Stimulated activated memory B cell treated with anti-CD40 and anti-IgM and Interleukin-4, amounts not matched to agents 10 μg/mL and 1 μg/mL and 100 μg/mL, for 72 hours (primary cell): Measurements from ENCODE around the gene ANKRD13D.

Experiments
- ATAC-seq: fragments of 150-1000 bp; cut with Tn5 transposase; 2 replicates; pipeline ENCODE4 v1.10.0; 2021
- H3K27ac Mint-ChIP-seq: one replicate; pipeline ENCODE4 v1.8.0; 2022; ENCODE audit warnings: mild to moderate bottlenecking, mixed read lengths
- H3K27me3 Mint-ChIP-seq: one replicate; pipeline ENCODE4 v1.8.0; 2022; ENCODE audit warnings: mixed read lengths
- H3K36me3 Mint-ChIP-seq: one replicate; pipeline ENCODE4 v1.8.0; 2022; ENCODE audit warnings: mixed read lengths
- H3K4me1 Mint-ChIP-seq: one replicate; pipeline ENCODE4 v1.8.0; 2022; ENCODE audit warnings: mixed read lengths
- H3K4me3 Mint-ChIP-seq: one replicate; pipeline ENCODE4 v1.8.0; 2022; ENCODE audit warnings: mild to moderate bottlenecking, moderate library complexity, mixed read lengths
- H3K9me3 Mint-ChIP-seq: one replicate; pipeline ENCODE4 v1.8.0; 2022; ENCODE audit warnings: mixed read lengths

The ANKRD13D gene

DNA sequence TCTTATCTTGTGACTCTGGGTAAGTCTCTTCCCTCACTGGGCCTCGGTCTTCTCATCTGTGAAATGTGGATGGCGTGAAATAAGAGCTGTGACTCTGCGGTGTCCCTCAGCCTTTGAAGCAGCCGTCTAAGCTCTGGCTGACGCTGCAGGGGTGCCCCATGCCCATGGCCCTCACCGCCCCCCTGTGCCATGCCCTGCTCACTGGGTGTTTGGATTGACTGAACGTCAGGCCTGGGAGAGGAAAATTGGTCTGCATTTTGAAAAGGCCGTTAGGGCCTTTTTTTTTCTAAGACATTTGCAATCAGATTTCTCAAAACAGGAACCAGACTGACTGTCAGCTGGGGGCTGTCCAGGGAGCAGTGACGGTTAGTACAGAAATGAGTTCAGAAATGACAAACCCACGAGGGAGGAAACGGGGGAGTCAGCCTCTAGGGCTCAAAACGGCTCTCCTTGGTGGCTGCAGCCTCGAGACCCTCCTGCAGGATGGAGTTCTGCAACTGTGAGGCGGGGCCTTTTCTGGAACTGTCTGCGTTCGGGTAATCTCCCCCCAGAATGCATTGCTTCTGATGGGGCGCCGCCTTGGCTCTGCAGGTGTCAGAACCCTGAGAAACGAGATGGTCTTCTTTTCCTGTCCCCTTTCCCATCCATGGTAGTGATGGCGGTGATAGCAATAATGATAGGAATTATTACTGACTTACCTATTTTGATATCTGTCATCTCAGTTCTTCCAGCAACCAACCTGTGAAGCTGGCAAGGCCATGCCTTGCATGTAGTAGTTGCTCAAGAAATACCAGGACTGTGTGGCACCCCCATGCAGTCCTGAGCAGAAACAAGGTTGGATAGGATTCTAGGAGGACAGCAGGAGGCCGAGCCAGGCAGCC lies 20.8 kb upstream of the ANKRD13D start:
- ATAC-seq, result peak; percentile 83
- peak overlapping the region; percentile 96 for H3K27ac Mint-ChIP-seq
- H3K27me3 Mint-ChIP-seq, result no peaks in the 10 kb centered on the region
- peaks cover 79% of the 10 kb centered on the region for H3K4me1 Mint-ChIP-seq
- peaks cover 44% of the 10 kb centered on the region for H3K36me3 Mint-ChIP-seq
- H3K4me3 Mint-ChIP-seq, result peak overlapping the region; percentile 93
- H3K9me3 Mint-ChIP-seq, result no peaks in the 10 kb centered on the region

DNA sequence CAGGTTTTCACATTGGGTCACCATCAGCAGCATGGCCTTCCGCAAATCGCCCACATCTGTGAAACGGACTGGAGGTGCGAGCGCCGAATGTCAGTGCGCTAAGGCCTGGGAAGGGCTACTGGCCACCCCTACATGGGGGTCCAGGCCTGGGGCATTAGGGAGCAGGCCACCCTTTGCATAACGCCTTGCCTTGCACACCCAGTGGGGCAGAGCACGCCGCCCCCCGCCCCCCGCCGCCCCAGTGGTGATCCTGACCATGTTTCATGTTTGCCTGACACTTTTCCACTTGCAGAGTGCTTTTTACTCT lies 20.2 kb upstream of the ANKRD13D start:
- Mint-ChIP-seq H3K27ac (peak overlapping the region; percentile 96), H3K36me3 (peaks cover 44% of the 10 kb centered on the region), H3K27me3 (no peaks in the 10 kb centered on the region), H3K4me3 (peak overlapping the region; percentile 93), H3K9me3 (no peaks in the 10 kb centered on the region), H3K4me1 (peaks cover 83% of the 10 kb centered on the region)
- ATAC-seq, result no peak

DNA sequence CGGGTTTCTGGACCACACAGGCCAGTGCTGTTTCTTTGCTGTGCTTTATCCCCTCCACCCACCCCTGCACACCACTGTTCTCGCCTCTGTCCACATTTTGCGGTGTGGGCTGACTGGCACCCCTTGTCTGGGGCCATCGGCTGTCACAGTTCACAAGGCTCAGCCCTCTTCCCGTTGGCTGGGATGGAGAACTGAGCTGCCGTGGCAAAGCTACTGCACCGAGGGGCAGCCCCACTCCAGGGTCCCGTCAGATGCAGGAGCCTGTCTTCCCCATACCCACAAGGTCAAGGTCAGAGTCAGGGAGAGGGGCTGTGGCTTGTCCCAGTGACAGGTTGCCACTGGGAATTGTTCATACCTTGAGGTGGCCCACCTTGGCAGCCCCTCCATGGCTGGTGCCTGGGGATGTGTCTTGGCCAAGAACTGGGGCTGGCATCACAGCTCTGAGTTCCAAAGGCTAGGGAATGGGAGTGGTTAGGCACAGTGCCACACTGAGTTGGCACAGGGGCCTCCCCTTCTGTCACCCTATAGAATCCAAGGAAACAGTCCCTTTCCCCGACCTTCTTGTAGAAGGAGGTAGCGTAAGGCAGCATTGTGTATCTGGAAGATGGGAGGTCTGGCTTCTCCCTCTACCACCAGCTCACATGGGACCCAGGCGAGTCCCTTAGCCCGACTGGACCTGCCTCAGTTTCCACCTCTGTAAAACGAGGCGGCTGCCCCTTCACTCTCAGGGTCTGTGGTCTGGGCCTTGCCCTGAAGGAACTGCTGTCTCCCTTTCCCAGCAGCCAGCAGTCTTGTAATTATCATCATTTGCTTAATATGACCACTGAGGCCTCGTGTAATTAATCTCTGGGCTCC lies 19.5 kb upstream of the ANKRD13D start:
- peak overlapping the region; percentile 96 for H3K27ac Mint-ChIP-seq
- peaks cover 83% of the 10 kb centered on the region for H3K4me1 Mint-ChIP-seq
- H3K4me3 Mint-ChIP-seq, result peak overlapping the region; percentile 93
- H3K27me3 Mint-ChIP-seq, result no peaks in the 10 kb centered on the region
- peaks cover 48% of the 10 kb centered on the region for H3K36me3 Mint-ChIP-seq
- no peak for ATAC-seq
- no peaks in the 10 kb centered on the region for H3K9me3 Mint-ChIP-seq

DNA sequence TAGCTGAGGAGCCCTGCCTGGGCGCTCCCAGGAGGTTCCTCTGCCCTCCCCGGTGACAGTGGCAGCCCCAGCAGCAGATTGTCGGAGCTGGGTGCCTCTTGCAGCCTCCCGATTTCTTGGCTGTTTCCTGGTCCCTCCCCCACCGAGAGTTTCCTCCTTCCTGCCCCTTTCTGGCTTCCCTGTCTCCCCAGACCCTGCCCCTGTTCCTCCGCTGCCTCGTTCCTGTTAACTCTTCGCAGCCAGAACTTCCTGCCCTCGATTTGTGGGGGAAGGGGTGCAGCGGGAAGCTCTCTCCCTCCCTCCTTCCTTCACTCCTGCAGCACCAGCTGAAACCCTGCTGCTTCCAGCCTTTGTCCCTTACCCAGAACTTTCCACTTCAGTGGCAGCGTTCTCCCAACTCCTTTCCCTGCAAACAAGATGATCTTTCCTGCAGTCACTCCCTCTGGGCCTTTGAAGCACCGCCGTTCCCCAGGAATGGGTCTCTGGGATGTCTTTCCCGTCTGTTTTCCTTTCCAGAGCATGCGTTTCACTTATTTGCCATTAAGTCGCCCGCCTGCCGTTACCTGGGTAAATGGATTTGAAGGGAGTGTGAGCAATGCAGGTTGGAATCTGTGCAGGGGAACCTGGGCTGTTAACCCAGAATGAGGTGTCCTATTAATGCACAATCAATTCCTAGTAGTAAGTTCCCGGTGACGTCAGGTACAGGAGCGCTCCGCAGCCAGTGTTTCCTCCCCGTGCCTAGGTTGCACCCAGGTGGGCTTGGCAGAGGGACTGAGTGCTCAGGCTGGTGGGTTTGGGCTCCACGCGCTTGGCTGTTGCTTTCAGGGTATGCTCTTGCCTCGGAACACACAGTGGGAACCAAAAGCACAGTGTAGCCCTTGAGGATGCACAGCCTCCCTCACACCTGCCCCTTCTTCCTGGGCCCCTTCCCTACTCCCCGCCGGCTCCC lies 18.6 kb upstream of the ANKRD13D start:
- Mint-ChIP-seq H3K4me1 (peaks cover 85% of the 10 kb centered on the region), H3K9me3 (no peaks in the 10 kb centered on the region), H3K36me3 (peaks cover 54% of the 10 kb centered on the region), H3K27me3 (no peaks in the 10 kb centered on the region), H3K4me3 (peak overlapping the region; percentile 93), H3K27ac (peak overlapping the region; percentile 96)
- ATAC-seq, result no peak

DNA sequence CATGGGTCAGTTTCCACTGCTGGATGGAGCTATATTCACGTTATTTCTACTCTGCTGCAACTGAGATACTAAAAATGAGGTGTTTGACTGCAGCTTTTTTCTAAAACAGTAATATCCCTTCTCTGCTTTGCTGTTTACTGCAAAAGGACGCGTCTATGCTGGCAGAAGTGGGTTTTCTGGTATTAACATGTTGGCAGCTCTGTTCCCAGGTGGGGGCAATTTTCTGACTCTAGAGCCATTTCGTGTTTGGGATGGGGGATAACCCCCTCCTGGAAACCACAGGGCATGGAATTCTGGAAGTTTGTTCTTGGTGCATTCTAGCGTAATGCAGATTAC lies 17.9 kb upstream of the ANKRD13D start:
- ATAC-seq, result no peak
- H3K36me3 Mint-ChIP-seq, result peaks cover 60% of the 10 kb centered on the region
- H3K4me1 Mint-ChIP-seq, result peaks cover 85% of the 10 kb centered on the region
- peak overlapping the region; percentile 96 for H3K27ac Mint-ChIP-seq
- H3K9me3 Mint-ChIP-seq, result no peaks in the 10 kb centered on the region
- H3K27me3 Mint-ChIP-seq, result no peaks in the 10 kb centered on the region
- peak overlapping the region; percentile 93 for H3K4me3 Mint-ChIP-seq

DNA sequence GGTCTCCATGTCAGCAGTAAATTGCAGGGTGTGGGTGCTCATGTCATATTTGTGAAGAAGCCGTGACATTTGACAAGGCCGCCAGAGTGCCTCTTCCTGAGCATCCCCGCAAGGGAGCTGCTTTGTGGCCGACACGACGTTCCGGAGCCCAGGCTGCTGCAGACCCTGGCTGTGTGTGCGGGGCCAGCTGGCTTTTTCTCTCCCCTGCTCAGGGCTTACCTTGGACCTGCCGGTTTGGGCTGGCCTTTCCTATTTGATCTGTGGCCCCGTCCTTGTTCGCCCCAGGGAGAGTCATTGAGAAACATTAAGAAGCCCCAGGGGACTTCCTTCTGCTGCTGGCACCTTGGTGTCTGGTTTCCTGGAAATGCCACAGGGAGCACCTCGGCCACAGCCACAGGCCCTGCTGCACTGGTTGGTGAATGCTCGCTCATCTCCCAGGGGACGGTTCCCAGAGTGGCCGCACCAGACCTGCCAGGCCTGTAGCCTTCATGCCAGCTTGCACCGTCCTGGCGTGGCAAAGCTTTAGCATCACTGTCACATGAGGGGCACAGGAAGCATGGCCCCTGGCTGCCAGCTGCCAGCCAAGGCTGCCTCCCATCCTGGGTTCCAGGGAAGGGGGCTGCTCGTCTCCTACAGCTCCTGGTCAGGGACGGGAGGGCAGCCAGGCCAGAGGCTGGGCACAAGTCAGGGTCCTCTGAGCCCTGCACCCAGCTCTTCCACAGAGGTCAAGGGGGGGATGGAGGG lies 17.4 kb upstream of the ANKRD13D start:
- H3K27ac Mint-ChIP-seq, result peak overlapping the region; percentile 96
- H3K9me3 Mint-ChIP-seq, result no peaks in the 10 kb centered on the region
- peak overlapping the region; percentile 93 for H3K4me3 Mint-ChIP-seq
- H3K27me3 Mint-ChIP-seq, result no peaks in the 10 kb centered on the region
- peaks cover 65% of the 10 kb centered on the region for H3K36me3 Mint-ChIP-seq
- peaks cover 91% of the 10 kb centered on the region for H3K4me1 Mint-ChIP-seq
- peak; percentile 55 for ATAC-seq

DNA sequence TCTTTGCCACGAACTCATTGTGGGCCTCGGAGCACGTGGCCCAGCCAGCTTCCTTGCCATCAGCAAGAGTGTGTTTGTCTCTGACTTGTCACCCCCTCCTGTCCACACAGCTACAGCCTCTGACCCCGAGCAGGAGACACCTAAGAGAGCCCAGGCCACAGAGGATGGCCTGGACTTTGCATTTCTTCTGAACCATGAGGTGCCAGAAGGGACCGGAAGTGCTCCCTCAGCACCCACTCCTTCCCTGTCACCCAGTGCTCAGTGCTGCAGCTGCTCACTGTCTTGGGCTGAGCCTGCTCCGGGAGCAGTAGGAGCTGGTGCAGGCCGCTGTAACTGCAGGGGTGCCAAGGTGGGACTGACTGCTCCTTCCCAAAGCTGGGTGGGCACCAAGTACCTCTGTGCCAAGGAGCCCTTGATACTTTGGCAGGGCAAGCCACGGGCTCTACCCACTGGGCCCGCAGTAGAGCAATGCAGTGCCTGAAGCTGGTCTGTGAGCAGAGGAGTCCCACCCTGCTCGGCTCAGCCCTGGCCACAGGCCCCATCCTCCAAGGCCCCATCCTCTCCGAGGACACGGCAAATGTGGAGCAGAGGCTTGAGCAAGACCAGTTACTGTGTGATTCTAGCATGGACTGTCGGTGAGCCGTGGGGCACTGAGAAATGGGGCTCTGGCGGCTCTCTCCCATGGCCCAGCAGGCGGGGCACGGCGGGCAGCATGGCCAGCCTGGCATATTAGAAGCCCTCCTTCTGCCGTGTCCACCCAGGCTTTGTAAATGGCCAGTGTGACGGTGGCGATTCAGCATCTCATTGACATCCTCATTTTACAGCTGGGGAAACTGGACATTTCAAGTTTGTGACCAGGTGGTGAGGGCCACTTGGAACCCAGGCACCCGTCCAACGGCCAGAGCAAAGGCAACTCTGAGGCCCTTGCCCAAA lies 16.5 kb upstream of the ANKRD13D start:
- no peak for ATAC-seq
- Mint-ChIP-seq H3K4me3 (peak overlapping the region; percentile 93), H3K27me3 (no peaks in the 10 kb centered on the region), H3K4me1 (peaks cover 97% of the 10 kb centered on the region), H3K9me3 (no peaks in the 10 kb centered on the region), H3K27ac (peak overlapping the region; percentile 96), H3K36me3 (peaks cover 64% of the 10 kb centered on the region)

DNA sequence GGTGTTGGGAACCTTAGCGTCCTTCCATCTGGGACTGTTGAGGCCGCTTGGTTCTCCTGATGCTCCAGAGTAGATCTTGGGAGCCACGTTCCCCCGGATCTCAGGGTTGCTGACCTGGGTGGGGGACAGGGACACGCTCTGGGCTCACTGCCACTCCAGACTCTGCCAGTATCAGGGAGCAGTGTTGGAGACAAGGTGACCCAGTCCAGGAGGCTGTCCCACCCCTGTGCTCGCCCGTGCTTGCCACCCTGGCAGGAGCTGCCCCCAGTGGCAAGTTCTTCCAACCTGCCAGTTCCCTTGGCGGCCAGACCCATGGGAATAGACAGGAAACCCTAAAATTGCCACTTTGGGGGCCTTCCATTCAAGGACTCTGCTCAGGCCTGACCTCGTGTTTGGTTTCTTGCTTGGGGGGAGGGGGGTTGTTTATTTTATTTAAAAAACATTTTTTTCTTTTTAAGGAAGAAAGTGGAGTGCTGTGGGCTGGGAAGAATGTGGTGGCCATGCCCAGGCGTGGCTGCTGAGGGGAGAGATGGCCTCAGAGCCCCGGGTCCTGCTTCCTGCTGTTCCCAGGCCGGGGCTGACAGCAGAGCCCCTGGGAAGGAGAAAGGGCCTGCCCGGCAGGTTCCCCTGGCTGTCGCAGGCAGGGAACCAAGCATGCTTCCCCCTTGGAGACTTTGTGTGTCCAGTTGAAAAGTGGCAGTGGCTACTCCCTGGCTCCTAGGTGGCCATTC lies 15.7 kb upstream of the ANKRD13D start:
- Mint-ChIP-seq H3K36me3 (peaks cover 60% of the 10 kb centered on the region), H3K9me3 (no peaks in the 10 kb centered on the region), H3K27me3 (no peaks in the 10 kb centered on the region), H3K4me3 (peak overlapping the region; percentile 93), H3K4me1 (peaks cover 97% of the 10 kb centered on the region), H3K27ac (peak overlapping the region; percentile 96)
- no peak for ATAC-seq

DNA sequence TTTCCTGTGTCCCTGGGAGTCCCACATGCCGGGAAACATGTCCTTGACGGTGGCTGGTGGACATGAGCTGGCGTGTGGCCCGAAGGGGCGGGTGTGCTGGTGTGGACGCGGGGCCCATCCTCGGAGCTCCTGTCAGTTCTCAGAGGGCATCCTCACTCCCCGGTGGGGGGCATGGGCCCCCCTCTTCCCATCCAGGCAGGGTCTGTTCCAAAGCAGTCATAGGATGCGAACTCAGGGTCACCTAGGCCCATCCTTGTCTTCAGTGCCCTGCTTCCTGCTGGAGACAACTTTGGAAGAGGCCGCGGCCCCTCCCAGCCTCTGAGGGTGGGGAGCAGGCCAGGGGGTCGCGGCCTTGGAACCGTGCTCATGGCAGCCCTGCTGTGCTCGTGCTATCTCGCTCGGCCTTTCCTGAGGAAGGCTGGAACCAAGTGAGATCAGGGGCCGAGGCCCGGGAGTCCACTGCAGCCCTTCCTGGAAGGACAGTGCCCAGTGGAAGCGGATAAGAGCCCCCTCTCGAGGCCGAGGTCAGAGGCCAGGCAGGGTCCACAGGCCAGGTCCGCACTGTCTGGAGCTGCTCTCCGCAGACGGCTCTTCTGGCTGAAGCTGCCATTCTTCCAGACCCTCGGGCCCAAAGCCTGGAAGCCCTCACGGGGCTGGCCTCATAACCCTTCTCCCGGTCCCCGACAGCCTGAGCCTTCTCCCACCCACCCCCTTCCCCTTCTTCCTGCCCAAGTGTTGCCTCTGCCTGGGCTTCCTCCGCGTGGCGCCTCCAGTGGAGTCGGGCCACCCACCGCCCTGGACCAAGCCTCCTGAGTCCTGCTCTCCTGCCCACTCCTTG lies 14.1 kb upstream of the ANKRD13D start:
- H3K36me3 Mint-ChIP-seq, result peaks cover 62% of the 10 kb centered on the region

DNA sequence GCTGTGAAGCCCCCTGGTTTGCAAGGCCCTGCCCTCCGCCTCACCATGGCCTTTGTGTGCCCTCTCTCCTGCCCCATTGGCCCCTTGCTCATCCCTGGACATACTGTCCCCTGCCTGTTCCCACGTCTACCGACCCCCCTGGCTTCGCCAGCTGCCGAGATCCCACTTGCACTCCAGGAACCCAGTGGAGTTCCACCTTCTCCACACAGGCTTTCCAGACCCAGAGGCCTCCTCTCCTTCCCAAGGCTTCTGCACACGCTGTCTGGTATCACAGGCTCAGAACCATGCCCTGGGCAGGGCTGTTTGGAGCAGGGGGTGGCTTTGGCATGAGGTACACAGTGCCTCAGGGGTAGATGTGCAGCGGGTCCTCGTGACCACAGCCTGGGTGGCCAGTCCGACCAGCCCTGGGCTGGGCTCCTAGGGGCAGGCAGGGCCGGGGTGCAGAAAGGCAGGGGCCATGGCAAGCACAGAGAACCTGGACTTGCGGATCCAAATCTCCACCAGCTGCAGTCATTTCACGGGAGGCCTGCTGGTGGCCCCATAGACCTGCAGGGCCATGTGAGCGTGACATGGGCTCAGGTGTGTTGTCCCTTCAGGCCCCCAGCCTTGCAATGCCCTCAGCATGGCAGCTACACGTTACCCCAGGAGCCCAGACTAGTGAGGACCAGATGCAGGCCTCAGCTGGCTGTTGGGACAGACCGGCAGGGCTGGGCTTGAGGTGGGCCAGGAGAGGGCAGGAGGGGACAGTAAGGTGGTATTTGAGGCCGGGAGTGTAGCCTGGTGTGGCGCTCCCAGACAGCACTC lies 13.3 kb upstream of the ANKRD13D start:
- peak overlapping the region; percentile 96 for H3K27ac Mint-ChIP-seq
- H3K4me1 Mint-ChIP-seq, result peaks cover 96% of the 10 kb centered on the region
- peak overlapping the region; percentile 52 for H3K4me3 Mint-ChIP-seq
- no peaks in the 10 kb centered on the region for H3K9me3 Mint-ChIP-seq
- no peak for ATAC-seq
- H3K27me3 Mint-ChIP-seq, result no peaks in the 10 kb centered on the region
- peaks cover 62% of the 10 kb centered on the region for H3K36me3 Mint-ChIP-seq

More for the DNA sequence above, 14.1 kb upstream of the ANKRD13D start:
- Mint-ChIP-seq H3K27ac (peak overlapping the region; percentile 96), H3K9me3 (no peaks in the 10 kb centered on the region), H3K27me3 (no peaks in the 10 kb centered on the region), H3K4me1 (peaks cover 100% of the 10 kb centered on the region), H3K4me3 (peak overlapping the region; percentile 70)
- ATAC-seq, result no peak

DNA sequence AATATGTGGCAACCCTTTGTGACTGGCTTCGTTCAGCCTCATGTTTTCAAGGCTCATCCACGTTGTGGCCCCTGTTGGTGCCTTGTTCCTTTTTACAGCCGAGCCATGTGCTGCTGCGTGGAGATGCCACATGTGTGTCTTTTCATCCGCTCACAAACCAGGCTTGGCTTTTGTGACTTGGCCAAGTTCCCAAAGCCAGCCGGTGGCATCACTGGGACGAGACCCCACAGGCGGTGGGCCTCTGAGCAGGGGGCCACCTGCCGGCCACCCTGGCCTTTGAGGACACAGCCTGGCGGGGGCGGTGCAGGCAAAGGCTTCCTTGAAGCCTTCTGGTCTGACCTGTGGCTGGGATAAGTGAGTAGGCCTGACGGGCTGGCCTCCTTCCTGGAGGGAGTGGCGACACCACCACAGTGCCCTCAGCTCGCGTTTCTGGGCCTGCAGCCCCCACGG lies 12.3 kb upstream of the ANKRD13D start:
- Mint-ChIP-seq H3K4me1 (peaks cover 87% of the 10 kb centered on the region), H3K27ac (peak overlapping the region; percentile 96), H3K27me3 (no peaks in the 10 kb centered on the region), H3K36me3 (peaks cover 57% of the 10 kb centered on the region), H3K9me3 (no peaks in the 10 kb centered on the region), H3K4me3 (peak overlapping the region; percentile 68)
- ATAC-seq, result peak; percentile 39
